ENCODE data around the gene C2orf76.

The C2orf76 gene

GRCh38 chr2:119366649-119367471 lies at the start of gene C2orf76, which contains the start of gene DBI:
Gene C2orf76 (minus strand): TSS chr2:119366834. CDS start chr2:119339959, 26,875 bp downstream.
Gene DBI (plus strand): TSS chr2:119366977. CDS start chr2:119367052, 75 bp downstream.
- H3K9me3 ChIP-seq, result no peaks in the 10 kb centered on the region
- H3K36me3 ChIP-seq, result peaks cover 35% of the 10 kb centered on the region
- H3K4me1 ChIP-seq (ENCODE audit: control insufficient read depth in 1 of 2, insufficient read depth in 1 of 2, low read depth in 1 of 2, low read length in 1 of 2), result peaks cover 18 to 23% of the 10 kb centered on the region in 2 experiments
- TF ChIP-seq, protein P1, sequence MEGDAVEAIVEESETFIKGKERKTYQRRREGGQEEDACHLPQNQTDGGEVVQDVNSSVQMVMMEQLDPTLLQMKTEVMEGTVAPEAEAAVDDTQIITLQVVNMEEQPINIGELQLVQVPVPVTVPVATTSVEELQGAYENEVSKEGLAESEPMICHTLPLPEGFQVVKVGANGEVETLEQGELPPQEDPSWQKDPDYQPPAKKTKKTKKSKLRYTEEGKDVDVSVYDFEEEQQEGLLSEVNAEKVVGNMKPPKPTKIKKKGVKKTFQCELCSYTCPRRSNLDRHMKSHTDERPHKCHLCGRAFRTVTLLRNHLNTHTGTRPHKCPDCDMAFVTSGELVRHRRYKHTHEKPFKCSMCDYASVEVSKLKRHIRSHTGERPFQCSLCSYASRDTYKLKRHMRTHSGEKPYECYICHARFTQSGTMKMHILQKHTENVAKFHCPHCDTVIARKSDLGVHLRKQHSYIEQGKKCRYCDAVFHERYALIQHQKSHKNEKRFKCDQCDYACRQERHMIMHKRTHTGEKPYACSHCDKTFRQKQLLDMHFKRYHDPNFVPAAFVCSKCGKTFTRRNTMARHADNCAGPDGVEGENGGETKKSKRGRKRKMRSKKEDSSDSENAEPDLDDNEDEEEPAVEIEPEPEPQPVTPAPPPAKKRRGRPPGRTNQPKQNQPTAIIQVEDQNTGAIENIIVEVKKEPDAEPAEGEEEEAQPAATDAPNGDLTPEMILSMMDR (IDR thresholded peaks at IDR 0.05), result peak; percentile 31
- peak within 1 kb of the TSS; percentile 77 for H3K27ac ChIP-seq
- peak within 1 kb of the TSS; percentile 92 to 96 for H3K4me3 ChIP-seq (ENCODE audit: low read depth in 1 of 2, low read length in 1 of 2)
- H3K27me3 ChIP-seq, result no peaks in the 10 kb centered on the region

- Histone ChIP-seq H3K27me3 (peaks cover 26% of the 10 kb centered on the region), H3K27ac (no peak overlapping the region), H3K4me1 (ENCODE audit: control insufficient read depth in 1 of 2, insufficient read depth in 1 of 2, low read depth in 1 of 2, low read length in 1 of 2) (no peaks in the 10 kb centered on the region), H3K36me3 (no peaks in the 10 kb centered on the region), H3K4me3 (ENCODE audit: low read depth in 1 of 2, low read length in 1 of 2) (no peak overlapping the region), H3K9me3 (no peaks in the 10 kb centered on the region)
- TF ChIP-seq, protein P1 (IDR thresholded peaks at IDR 0.05), result no peak
Observed at GRCh38 chr2:119415630-119416029, 49.0 kb upstream of the C2orf76 start.

- H3K4me1 ChIP-seq (ENCODE audit: control insufficient read depth in 1 of 2, insufficient read depth in 1 of 2, low read depth in 1 of 2, low read length in 1 of 2), result no peaks in the 10 kb centered on the region
- TF ChIP-seq, protein P1 (IDR thresholded peaks at IDR 0.05), result no peak
- H3K36me3 ChIP-seq, result no peaks in the 10 kb centered on the region
Observed at GRCh38 chr2:119414894-119415293, 48.3 kb upstream of the C2orf76 start.

GRCh38 chr2:119409506-119409905 lies 42.9 kb upstream of the C2orf76 start:
- no peaks in the 10 kb centered on the region for H3K4me1 ChIP-seq (ENCODE audit: control insufficient read depth in 1 of 2, insufficient read depth in 1 of 2, low read depth in 1 of 2, low read length in 1 of 2)
- H3K4me3 ChIP-seq (ENCODE audit: low read depth in 1 of 2, low read length in 1 of 2), result no peak overlapping the region
- no peak overlapping the region for H3K27ac ChIP-seq
- H3K9me3 ChIP-seq, result no peaks in the 10 kb centered on the region
- peaks cover 12% of the 10 kb centered on the region for H3K27me3 ChIP-seq
- no peaks in the 10 kb centered on the region for H3K36me3 ChIP-seq
- TF ChIP-seq, protein P1 (IDR thresholded peaks at IDR 0.05), result no peak

More at GRCh38 chr2:119414894-119415293, 48.3 kb upstream of the C2orf76 start:
- Histone ChIP-seq H3K9me3 (no peaks in the 10 kb centered on the region), H3K27ac (no peak overlapping the region), H3K27me3 (peaks cover 20% of the 10 kb centered on the region), H3K4me3 (ENCODE audit: low read depth in 1 of 2, low read length in 1 of 2) (no peak overlapping the region)

GRCh38 chr2:119408221-119408619 lies 41.6 kb upstream of the C2orf76 start:
- H3K27ac ChIP-seq, result no peak overlapping the region
- no peaks in the 10 kb centered on the region for H3K4me1 ChIP-seq (ENCODE audit: control insufficient read depth in 1 of 2, insufficient read depth in 1 of 2, low read depth in 1 of 2, low read length in 1 of 2)
- H3K36me3 ChIP-seq, result no peaks in the 10 kb centered on the region
- H3K27me3 ChIP-seq, result peaks cover 12% of the 10 kb centered on the region
- TF ChIP-seq, protein P1 (IDR thresholded peaks at IDR 0.05), result no peak
- H3K4me3 ChIP-seq (ENCODE audit: low read depth in 1 of 2, low read length in 1 of 2), result no peak overlapping the region
- H3K9me3 ChIP-seq, result no peaks in the 10 kb centered on the region
